ENCODE results near the gene SLC22A2. TPM values are rescaled to one million over a fixed set of nuclear protein-coding genes. Genes with fewer than 3 reads are reported as not detected.

The SLC22A2 gene
- total RNA-seq, 1 donor from 2014 or later = not detected

DNA sequence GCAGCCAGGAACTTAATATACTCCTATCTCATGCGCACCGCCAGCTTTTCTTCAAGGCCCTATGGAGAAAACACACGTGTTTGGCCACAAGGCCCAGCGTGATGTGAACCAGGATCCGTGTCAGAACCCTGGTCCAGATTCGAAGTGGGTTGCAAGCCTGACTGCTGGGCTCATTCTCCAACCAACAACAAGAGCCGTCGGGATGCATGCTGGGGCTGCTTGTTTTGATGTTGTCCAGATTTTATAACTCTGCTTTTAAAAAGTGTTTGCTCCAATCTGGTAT, 463 bp upstream of the SLC22A2 start:
- TF ChIP-seq, protein P1, sequence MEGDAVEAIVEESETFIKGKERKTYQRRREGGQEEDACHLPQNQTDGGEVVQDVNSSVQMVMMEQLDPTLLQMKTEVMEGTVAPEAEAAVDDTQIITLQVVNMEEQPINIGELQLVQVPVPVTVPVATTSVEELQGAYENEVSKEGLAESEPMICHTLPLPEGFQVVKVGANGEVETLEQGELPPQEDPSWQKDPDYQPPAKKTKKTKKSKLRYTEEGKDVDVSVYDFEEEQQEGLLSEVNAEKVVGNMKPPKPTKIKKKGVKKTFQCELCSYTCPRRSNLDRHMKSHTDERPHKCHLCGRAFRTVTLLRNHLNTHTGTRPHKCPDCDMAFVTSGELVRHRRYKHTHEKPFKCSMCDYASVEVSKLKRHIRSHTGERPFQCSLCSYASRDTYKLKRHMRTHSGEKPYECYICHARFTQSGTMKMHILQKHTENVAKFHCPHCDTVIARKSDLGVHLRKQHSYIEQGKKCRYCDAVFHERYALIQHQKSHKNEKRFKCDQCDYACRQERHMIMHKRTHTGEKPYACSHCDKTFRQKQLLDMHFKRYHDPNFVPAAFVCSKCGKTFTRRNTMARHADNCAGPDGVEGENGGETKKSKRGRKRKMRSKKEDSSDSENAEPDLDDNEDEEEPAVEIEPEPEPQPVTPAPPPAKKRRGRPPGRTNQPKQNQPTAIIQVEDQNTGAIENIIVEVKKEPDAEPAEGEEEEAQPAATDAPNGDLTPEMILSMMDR (IDR thresholded peaks at IDR 0.05) = no peak
- H3K4me1 Mint-ChIP-seq (ENCODE audit: unreplicated experiment) = no peaks in the 10 kb centered on the region
- H3K9me3 Mint-ChIP-seq (ENCODE audit: unreplicated experiment) = no peaks in the 10 kb centered on the region
- peaks cover 5% of the 10 kb centered on the region for H3K27me3 Mint-ChIP-seq (ENCODE audit: unreplicated experiment)
- H3K27ac Mint-ChIP-seq (ENCODE audit: unreplicated experiment) = no peak overlapping the region
- H3K4me3 Mint-ChIP-seq (ENCODE audit: unreplicated experiment) = no peak overlapping the region
- no peaks in the 10 kb centered on the region for H3K36me3 Mint-ChIP-seq (ENCODE audit: unreplicated experiment)
- no peak for DNase-seq (ENCODE audit: extremely low spot score, unreplicated experiment)

DNA sequence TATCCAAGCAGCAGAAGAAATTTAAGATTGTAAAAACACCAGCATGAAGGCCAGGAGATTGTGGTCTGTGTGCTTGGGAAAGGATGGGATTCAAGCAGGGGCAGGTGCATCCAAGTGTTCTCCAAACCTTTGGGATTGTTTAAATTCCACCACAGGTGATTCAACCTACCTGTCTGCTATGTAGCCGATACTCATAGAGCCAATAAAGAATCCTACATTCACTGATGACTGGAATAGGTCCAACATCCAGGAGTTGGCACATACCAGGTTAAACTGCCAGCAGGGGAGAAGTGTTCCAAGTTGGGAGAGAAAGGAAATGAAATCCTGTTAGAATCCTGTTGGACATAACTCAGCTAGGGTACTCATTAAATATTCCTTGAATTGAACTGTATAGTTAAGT, 2.2 kb downstream of the SLC22A2 start:
- Mint-ChIP-seq H3K4me3 (ENCODE audit: unreplicated experiment) (no peak overlapping the region), H3K36me3 (ENCODE audit: unreplicated experiment) (no peaks in the 10 kb centered on the region), H3K27me3 (ENCODE audit: unreplicated experiment) (peaks cover 5% of the 10 kb centered on the region)

GRCh38 chr6:160254467-160255312, 3.9 kb downstream of the SLC22A2 start:
- TF ChIP-seq, protein P1 (IDR thresholded peaks at IDR 0.05) = no peak
- Mint-ChIP-seq H3K4me3 (ENCODE audit: unreplicated experiment) (no peak overlapping the region), H3K9me3 (ENCODE audit: unreplicated experiment) (no peaks in the 10 kb centered on the region), H3K27me3 (ENCODE audit: unreplicated experiment) (peaks cover 5% of the 10 kb centered on the region), H3K4me1 (ENCODE audit: unreplicated experiment) (no peaks in the 10 kb centered on the region), H3K36me3 (ENCODE audit: unreplicated experiment) (no peaks in the 10 kb centered on the region), H3K27ac (ENCODE audit: unreplicated experiment) (no peak overlapping the region)
- DNase-seq (ENCODE audit: extremely low spot score, unreplicated experiment) = no peak

More for the DNA sequence above, 2.2 kb downstream of the SLC22A2 start:
- no peak for DNase-seq (ENCODE audit: extremely low spot score, unreplicated experiment)
- Mint-ChIP-seq H3K9me3 (ENCODE audit: unreplicated experiment) (no peaks in the 10 kb centered on the region), H3K4me1 (ENCODE audit: unreplicated experiment) (no peaks in the 10 kb centered on the region), H3K27ac (ENCODE audit: unreplicated experiment) (no peak overlapping the region)
- TF ChIP-seq, protein P1 (IDR thresholded peaks at IDR 0.05) = no peak

DNA sequence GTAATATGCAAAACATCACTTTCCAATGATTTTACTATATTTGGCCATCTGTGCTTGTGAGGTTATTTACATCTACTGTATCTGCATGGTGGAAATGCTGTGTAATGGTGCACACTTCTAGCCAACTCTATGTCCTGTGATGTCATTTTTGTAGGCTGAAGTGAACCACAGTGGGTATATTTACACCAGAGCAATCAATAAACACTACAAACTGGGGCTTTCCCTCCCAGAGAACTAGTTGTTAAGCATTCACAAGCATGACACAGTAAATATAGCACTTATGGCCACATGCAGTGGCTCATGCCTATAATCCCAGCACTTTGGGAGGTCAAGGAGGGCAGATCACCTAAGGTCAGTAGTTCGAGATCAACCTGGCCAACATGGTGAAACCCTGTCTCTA, 4.9 kb downstream of the SLC22A2 start:
- Mint-ChIP-seq H3K4me3 (ENCODE audit: unreplicated experiment) (no peak overlapping the region), H3K4me1 (ENCODE audit: unreplicated experiment) (no peaks in the 10 kb centered on the region), H3K27ac (ENCODE audit: unreplicated experiment) (no peak overlapping the region), H3K27me3 (ENCODE audit: unreplicated experiment) (peaks cover 5% of the 10 kb centered on the region), H3K9me3 (ENCODE audit: unreplicated experiment) (no peaks in the 10 kb centered on the region), H3K36me3 (ENCODE audit: unreplicated experiment) (no peaks in the 10 kb centered on the region)
- DNase-seq (ENCODE audit: extremely low spot score, unreplicated experiment) = no peak
- TF ChIP-seq, protein P1 (IDR thresholded peaks at IDR 0.05) = no peak

GRCh38 chr6:160253292-160253691, 5.3 kb downstream of the SLC22A2 start:
- Mint-ChIP-seq H3K27me3 (ENCODE audit: unreplicated experiment) (peaks cover 5% of the 10 kb centered on the region), H3K36me3 (ENCODE audit: unreplicated experiment) (no peaks in the 10 kb centered on the region), H3K27ac (ENCODE audit: unreplicated experiment) (no peak overlapping the region), H3K4me3 (ENCODE audit: unreplicated experiment) (no peak overlapping the region), H3K9me3 (ENCODE audit: unreplicated experiment) (no peaks in the 10 kb centered on the region), H3K4me1 (ENCODE audit: unreplicated experiment) (no peaks in the 10 kb centered on the region)
- TF ChIP-seq, protein P1 (IDR thresholded peaks at IDR 0.05) = no peak
- DNase-seq (ENCODE audit: extremely low spot score, unreplicated experiment) = no peak

Data from osteocyte (in vitro differentiated cells).